Naive thymus-derived CD8-positive, alpha-beta T cell (primary cell): ENCODE results near the gene ITGAE. TPM values are rescaled to one million over a fixed set of nuclear protein-coding genes. Genes with fewer than 3 reads are reported as not detected.
"Not testable (repeated sequence)": the region's sequence is repeated elsewhere in the genome, so short reads cannot be mapped to it uniquely, and the experiment has no call there.

Experiments used
- ATAC-seq, 2 donors: fragments of 150-1000 bp; cut with Tn5 transposase in 1 of 2; sonication (Bioruptor Pico), chemical (Tn5 transposase) in 1 of 2; 1 replicate in 1 of 2; 2 replicates in 1 of 2; pipeline ENCODE4 v1.10.0; 2021; ENCODE audit warnings: mild to moderate bottlenecking in 2 of 2, moderate library complexity in 2 of 2
- POLR2A ChIA-PET: fragments of 350-600 bp; sonication (Branson Sonifier 250); formaldehyde crosslinking; loops from one replicate; lab custom pipeline; 2021; ENCODE audit warnings: antibody characterized with exemption; lab: Charles Lee
- DNase-seq, 10 donors: peaks; one replicate each; pipeline versions ENCODE4 v3.0.0 to v3.0.0-alpha.2; 2020 to 2022
- H3K27ac Mint-ChIP-seq, 10 donors: one replicate each; pipeline ENCODE4 v1.8.0; 2020 to 2022; ENCODE audit warnings: mild to moderate bottlenecking in 10 of 10, mixed read lengths in 10 of 10, moderate library complexity in 4 of 10, inconsistent platforms in 1 of 10
- H3K27me3 Mint-ChIP-seq, 5 donors: one replicate each; pipeline ENCODE4 v1.8.0; 2021 to 2022; ENCODE audit warnings: mixed read lengths in 5 of 5
- H3K36me3 Mint-ChIP-seq, 3 donors: one replicate each; pipeline ENCODE4 v1.8.0; 2020 to 2022; ENCODE audit warnings: mixed read lengths in 3 of 3, mild to moderate bottlenecking in 2 of 3, inconsistent platforms in 1 of 3
- H3K4me1 Mint-ChIP-seq, 4 donors: one replicate each; pipeline ENCODE4 v1.8.0; 2021 to 2022; ENCODE audit warnings: mixed read lengths in 4 of 4
- H3K4me3 Mint-ChIP-seq, 10 donors: one replicate each; pipeline ENCODE4 v1.8.0; 2020 to 2022; ENCODE audit warnings: mild to moderate bottlenecking in 10 of 10, mixed read lengths in 10 of 10, moderate library complexity in 6 of 10, inconsistent platforms in 1 of 10
- H3K9me3 Mint-ChIP-seq, 9 donors: one replicate each; pipeline ENCODE4 v1.8.0; 2020 to 2022; ENCODE audit warnings: mixed read lengths in 9 of 9, mild to moderate bottlenecking in 3 of 9, inconsistent platforms in 1 of 9, moderate library complexity in 1 of 9
- polyA plus RNA-seq, 3 donors: library from polyadenylated mRNA; unstranded; fragments of 300-500 nt; fragmentation: Illumina TruSeq; gene quantifications; one replicate each; pipeline ENCODE4 v1.2.3, GENCODE V29; 2021
- total RNA-seq, 8 experiments: library from RNA in 2 of 8; stranded (reverse) in 2 of 8; gene quantifications; one replicate each; pipeline ENCODE4 v1.2.3 and lab custom pipeline; 2021 to 2026

Gene ITGAE
- total and polyA plus RNA-seq, 5 experiments from 2014 or later, result 24.5 to 58.1 (median 52.7) TPM

- Mint-ChIP-seq H3K4me3 (no peak overlapping the region), H3K27me3 (no peaks in the 10 kb centered on the region), H3K36me3 (no peaks in the 10 kb centered on the region), H3K27ac (peak overlapping the region in 3 of 10 donors; percentile 17 to 53 (median 44)), H3K9me3 (no peaks in the 10 kb centered on the region), H3K4me1 (peaks cover 19 to 65% (median 35%) of the 10 kb centered on the region in 4 donors)
- no peak for DNase-seq
- ATAC-seq, result no peak
- POLR2A ChIA-PET, result no interaction called here
Measured at GRCh38 chr17:3799181-3799945, 1.6 kb downstream of the ITGAE start.

- POLR2A ChIA-PET, result no interaction called here
- Mint-ChIP-seq H3K4me3 (peak overlapping the region in 1 of 10 donors; percentile 39), H3K27me3 (no peaks in the 10 kb centered on the region), H3K27ac (peak overlapping the region in 7 of 10 donors; percentile 3 to 79 (median 33)), H3K9me3 (no peaks in the 10 kb centered on the region), H3K36me3 (no peaks in the 10 kb centered on the region), H3K4me1 (peaks cover 19 to 62% (median 34%) of the 10 kb centered on the region in 4 donors)
- DNase-seq, result no peak
- ATAC-seq, result no peak
Measured at GRCh38 chr17:3798273-3799180, 2.5 kb downstream of the ITGAE start.

GRCh38 chr17:3796822-3797170, 4.2 kb downstream of the ITGAE start:
- POLR2A ChIA-PET, result interaction anchor here (0.7 to 1.0 kb wide), 2 partner anchors 45 to 59 kb away, joined by 3 to 4 read pairs; no protein-coding TSS in a partner anchor
- Mint-ChIP-seq H3K4me1 (peaks cover 15 to 54% (median 32%) of the 10 kb centered on the region in 4 donors), H3K4me3 (peak overlapping the region; percentile 9 to 75 (median 64)), H3K36me3 (no peaks in the 10 kb centered on the region), H3K27ac (peak overlapping the region in 9 of 10 donors; percentile 3 to 95 (median 77)), H3K9me3 (no peaks in the 10 kb centered on the region), H3K27me3 (no peaks in the 10 kb centered on the region)
- peak in 1 of 10 donors; percentile 20 for DNase-seq
- ATAC-seq, result peak; percentile 10 to 16

GRCh38 chr17:3796110-3796821, 4.7 kb downstream of the ITGAE start:
- no peaks in the 10 kb centered on the region for H3K36me3 Mint-ChIP-seq
- peak overlapping the region in 9 of 10 donors; percentile 3 to 95 (median 79) for H3K27ac Mint-ChIP-seq
- DNase-seq (peak in 9 of 10 donors; percentile 41 to 77 (median 63)), ATAC-seq (peak; percentile 77 to 90)
- no peaks in the 10 kb centered on the region for H3K27me3 Mint-ChIP-seq
- peak overlapping the region; percentile 9 to 75 (median 64) for H3K4me3 Mint-ChIP-seq
- H3K4me1 Mint-ChIP-seq, result peaks cover 15 to 59% (median 32%) of the 10 kb centered on the region in 4 donors
- POLR2A ChIA-PET, result interaction anchor here (0.7 to 1.0 kb wide), 2 partner anchors 45 to 59 kb away, joined by 3 to 4 read pairs; no protein-coding TSS in a partner anchor
- H3K9me3 Mint-ChIP-seq, result no peaks in the 10 kb centered on the region

GRCh38 chr17:3795390-3796102, 5.4 kb downstream of the ITGAE start:
- Mint-ChIP-seq H3K4me1 (peaks cover 15 to 59% (median 35%) of the 10 kb centered on the region in 4 donors), H3K9me3 (no peaks in the 10 kb centered on the region), H3K36me3 (no peaks in the 10 kb centered on the region), H3K27me3 (no peaks in the 10 kb centered on the region), H3K27ac (peak overlapping the region; percentile 14 to 95 (median 82)), H3K4me3 (peak overlapping the region; percentile 49 to 76 (median 60))
- ATAC-seq, result peak in 1 of 2 donors; percentile 49
- peak in 1 of 10 donors; percentile 33 for DNase-seq
- POLR2A ChIA-PET, result no interaction called here

- Mint-ChIP-seq H3K9me3 (no peaks in the 10 kb centered on the region), H3K27me3 (no peaks in the 10 kb centered on the region), H3K36me3 (no peaks in the 10 kb centered on the region), H3K27ac (peak overlapping the region; percentile 14 to 95 (median 82)), H3K4me3 (peak overlapping the region in 7 of 10 donors; percentile 57 to 76 (median 65)), H3K4me1 (peaks cover 19 to 65% (median 42%) of the 10 kb centered on the region in 4 donors)
- ATAC-seq, result peak in 1 of 2 donors; percentile 45
- POLR2A ChIA-PET, result no interaction called here
- peak in 3 of 10 donors; percentile 9 to 64 (median 50) for DNase-seq
Measured at GRCh38 chr17:3794557-3795389, 6.2 kb downstream of the ITGAE start.

- POLR2A ChIA-PET, result interaction anchor here (1.2 kb wide), 1 partner anchor 39 kb away, joined by 4 read pairs; no protein-coding TSS in a partner anchor
- Mint-ChIP-seq H3K4me1 (peaks cover 19 to 66% (median 42%) of the 10 kb centered on the region in 4 donors), H3K27ac (peak overlapping the region in 1 of 10 donors; percentile 25)
- H3K4me3 Mint-ChIP-seq, DNase-seq, H3K27me3 Mint-ChIP-seq, H3K36me3 Mint-ChIP-seq, ATAC-seq, H3K9me3 Mint-ChIP-seq: not testable (repeated sequence)
Measured at GRCh38 chr17:3794152-3794551, 6.8 kb downstream of the ITGAE start.

GRCh38 chr17:3793258-3793657, 7.7 kb downstream of the ITGAE start:
- H3K9me3 Mint-ChIP-seq, ATAC-seq, H3K4me3 Mint-ChIP-seq, H3K36me3 Mint-ChIP-seq, DNase-seq, H3K27me3 Mint-ChIP-seq: not testable (repeated sequence)
- peaks cover 19 to 65% (median 41%) of the 10 kb centered on the region in 4 donors for H3K4me1 Mint-ChIP-seq
- H3K27ac Mint-ChIP-seq, result peak overlapping the region in 2 of 10 donors; percentile 15 to 35
- POLR2A ChIA-PET, result interaction anchor here (0.7 to 1.2 kb wide), 3 partner anchors 38 to 43 kb away, joined by 3 to 4 read pairs (median 4); no protein-coding TSS in a partner anchor

- H3K27me3 Mint-ChIP-seq, result no peaks in the 10 kb centered on the region
- POLR2A ChIA-PET, result interaction anchor here (0.9 to 1.1 kb wide), 2 partner anchors 30 to 40 kb away, joined by 3 to 4 read pairs; no protein-coding TSS in a partner anchor
- no peak overlapping the region for H3K4me3 Mint-ChIP-seq
- no peak for DNase-seq
- ATAC-seq, result no peak
- no peaks in the 10 kb centered on the region for H3K36me3 Mint-ChIP-seq
- peak overlapping the region in 2 of 10 donors; percentile 47 to 48 for H3K27ac Mint-ChIP-seq
- no peaks in the 10 kb centered on the region for H3K9me3 Mint-ChIP-seq
- H3K4me1 Mint-ChIP-seq, result peaks cover 19 to 68% (median 39%) of the 10 kb centered on the region in 4 donors
Measured at GRCh38 chr17:3792481-3792880, 8.5 kb downstream of the ITGAE start.

- Mint-ChIP-seq H3K4me1 (peaks cover 7 to 43% (median 21%) of the 10 kb centered on the region in 4 donors), H3K27me3 (no peaks in the 10 kb centered on the region), H3K36me3 (no peaks in the 10 kb centered on the region), H3K4me3 (peak overlapping the region in 2 of 10 donors; percentile 12 to 37), H3K9me3 (no peaks in the 10 kb centered on the region), H3K27ac (peak overlapping the region in 3 of 10 donors; percentile 35 to 78 (median 56))
- peak in 1 of 10 donors; percentile 31 for DNase-seq
- peak in 1 of 2 donors; percentile 41 for ATAC-seq
- POLR2A ChIA-PET, result interaction anchor here (0.6 to 0.7 kb wide), 3 partner anchors 47 to 1011 kb away, joined by 3 to 8 read pairs (median 5); no protein-coding TSS in a partner anchor
Measured at GRCh38 chr17:3788200-3788599, 12.8 kb downstream of the ITGAE start.
